ENCODE measurements around the gene MCF2L2. TPM values are rescaled to one million over a fixed set of nuclear protein-coding genes. Genes with fewer than 3 reads are reported as not detected.
"Not testable (repeated sequence)": the region's sequence is repeated elsewhere in the genome, so short reads cannot be mapped to it uniquely, and the experiment has no call there.

The MCF2L2 gene
- total RNA-seq, 2 experiments from 2014 or later = 1.0 to 1.7 TPM

DNA sequence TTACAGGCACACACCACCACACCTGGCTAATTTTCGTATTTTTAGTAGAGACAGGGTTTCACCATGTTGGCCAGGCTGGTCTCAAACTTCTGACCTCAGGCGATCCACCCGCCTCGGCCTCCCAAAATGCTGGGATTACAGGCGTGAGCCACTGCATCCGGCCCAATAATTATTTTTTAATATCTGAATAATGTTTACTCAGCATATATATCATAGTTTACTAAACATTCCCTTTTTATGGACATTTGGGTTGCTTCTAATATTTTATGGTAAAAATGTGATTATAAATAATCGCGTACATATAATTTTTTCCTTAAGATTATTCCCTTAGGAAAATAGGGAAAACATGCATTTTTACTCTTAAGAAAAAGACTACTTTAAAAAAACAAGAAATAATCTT lies 198.2 kb downstream of the MCF2L2 start:
- H3K27ac Mint-ChIP-seq; CTCF ChIA-PET; H3K27me3 Mint-ChIP-seq (ENCODE audit: low read depth): not testable (repeated sequence)

DNA sequence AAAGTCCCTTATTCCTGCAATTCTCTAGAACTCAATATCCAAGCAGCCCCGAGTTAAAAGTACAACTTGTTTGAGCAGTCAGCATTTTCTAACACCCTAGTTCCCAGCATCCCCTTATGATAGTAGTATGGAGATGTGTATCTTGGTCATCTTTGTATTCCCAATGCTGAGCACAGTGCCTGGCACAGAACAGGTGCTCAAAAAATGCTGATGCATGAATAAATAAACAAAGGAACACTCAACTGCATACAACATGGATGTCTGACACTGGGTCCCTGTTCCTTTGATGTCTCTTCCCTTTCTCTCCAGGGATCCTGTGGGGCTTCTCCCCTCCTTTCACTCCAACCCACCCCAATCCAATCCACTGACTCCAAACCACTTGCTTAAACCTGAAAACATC lies 199.2 kb downstream of the MCF2L2 start:
- Mint-ChIP-seq H3K4me1 (ENCODE audit: low read depth) (peaks cover 27% of the 10 kb centered on the region), H3K27me3 (ENCODE audit: low read depth) (no peaks in the 10 kb centered on the region), H3K9me3 (no peaks in the 10 kb centered on the region), H3K36me3 (ENCODE audit: low read depth) (no peaks in the 10 kb centered on the region), H3K27ac (no peak overlapping the region), H3K4me3 (no peak overlapping the region)
- CTCF ChIA-PET = no interaction called here
- intact Hi-C loops (cut with micrococcal nuclease) = no loop called here
- no peak for DNase-seq

More for the DNA sequence above, 198.2 kb downstream of the MCF2L2 start:
- H3K36me3 Mint-ChIP-seq (ENCODE audit: low read depth); H3K4me3 Mint-ChIP-seq; DNase-seq; intact Hi-C loops (cut with micrococcal nuclease); H3K9me3 Mint-ChIP-seq: not testable (repeated sequence)
- H3K4me1 Mint-ChIP-seq (ENCODE audit: low read depth) = peaks cover 16% of the 10 kb centered on the region

DNA sequence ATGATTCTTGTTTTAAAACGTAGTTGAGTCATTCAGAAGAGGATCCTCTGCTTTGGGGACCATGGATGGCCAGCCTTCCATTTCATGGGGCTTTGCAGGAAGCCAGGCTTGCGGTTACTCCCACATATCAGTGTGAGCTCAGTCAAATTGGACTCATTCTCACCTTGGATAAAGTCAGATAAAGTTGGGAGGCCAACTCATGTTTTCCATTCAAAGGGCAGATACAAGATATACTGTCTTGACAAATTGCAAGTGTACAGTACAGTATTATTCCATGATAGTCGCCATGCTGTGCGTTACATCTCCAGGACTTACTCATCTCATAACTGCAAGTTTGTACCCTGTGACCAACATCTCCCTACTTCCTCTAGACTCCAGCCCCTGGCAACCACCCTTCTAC lies 200.8 kb downstream of the MCF2L2 start:
- Mint-ChIP-seq H3K9me3 (no peaks in the 10 kb centered on the region), H3K4me3 (no peak overlapping the region), H3K4me1 (ENCODE audit: low read depth) (peaks cover 29% of the 10 kb centered on the region), H3K27me3 (ENCODE audit: low read depth) (no peaks in the 10 kb centered on the region), H3K27ac (no peak overlapping the region), H3K36me3 (ENCODE audit: low read depth) (no peaks in the 10 kb centered on the region)
- intact Hi-C loops (cut with micrococcal nuclease) = no loop called here
- CTCF ChIA-PET = interaction anchor here (1.4 to 1.5 kb wide), 2 partner anchors 25 to 43 kb away, joined by 4 read pairs; no protein-coding TSS in a partner anchor
- DNase-seq = no peak

DNA sequence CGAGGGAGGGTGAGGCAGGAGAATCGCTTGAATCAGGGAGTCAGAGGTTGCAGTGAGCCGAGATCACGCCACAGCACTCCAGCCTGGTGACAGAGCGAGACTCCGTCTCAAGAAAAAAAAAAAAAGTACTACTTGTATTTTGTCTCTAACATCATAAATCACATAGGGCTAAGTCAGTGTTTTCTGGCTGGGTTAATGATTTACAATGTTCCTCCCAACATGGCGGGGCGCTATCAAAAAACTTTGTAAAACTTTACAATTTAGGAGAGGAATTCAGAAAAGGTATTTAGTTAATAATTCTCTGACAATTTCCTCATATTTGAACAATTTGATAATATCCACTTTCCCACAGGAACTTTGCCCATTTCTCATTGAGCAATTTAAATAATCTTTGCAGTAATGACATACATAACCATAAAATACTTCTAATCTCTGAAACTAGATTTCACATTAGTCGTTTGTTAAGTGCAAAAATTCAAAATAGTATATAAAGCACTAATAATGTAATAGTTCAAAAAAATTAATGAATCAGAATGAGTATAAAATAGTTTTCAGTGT lies 202.0 kb downstream of the MCF2L2 start:
- no peak overlapping the region for H3K27ac Mint-ChIP-seq
- CTCF ChIA-PET = no interaction called here
- no peaks in the 10 kb centered on the region for H3K9me3 Mint-ChIP-seq
- H3K4me1 Mint-ChIP-seq (ENCODE audit: low read depth) = peaks cover 29% of the 10 kb centered on the region
- DNase-seq = no peak
- H3K4me3 Mint-ChIP-seq = no peak overlapping the region
- H3K27me3 Mint-ChIP-seq (ENCODE audit: low read depth) = no peaks in the 10 kb centered on the region
- intact Hi-C loops (cut with micrococcal nuclease) = no loop called here
- H3K36me3 Mint-ChIP-seq (ENCODE audit: low read depth) = no peaks in the 10 kb centered on the region

DNA sequence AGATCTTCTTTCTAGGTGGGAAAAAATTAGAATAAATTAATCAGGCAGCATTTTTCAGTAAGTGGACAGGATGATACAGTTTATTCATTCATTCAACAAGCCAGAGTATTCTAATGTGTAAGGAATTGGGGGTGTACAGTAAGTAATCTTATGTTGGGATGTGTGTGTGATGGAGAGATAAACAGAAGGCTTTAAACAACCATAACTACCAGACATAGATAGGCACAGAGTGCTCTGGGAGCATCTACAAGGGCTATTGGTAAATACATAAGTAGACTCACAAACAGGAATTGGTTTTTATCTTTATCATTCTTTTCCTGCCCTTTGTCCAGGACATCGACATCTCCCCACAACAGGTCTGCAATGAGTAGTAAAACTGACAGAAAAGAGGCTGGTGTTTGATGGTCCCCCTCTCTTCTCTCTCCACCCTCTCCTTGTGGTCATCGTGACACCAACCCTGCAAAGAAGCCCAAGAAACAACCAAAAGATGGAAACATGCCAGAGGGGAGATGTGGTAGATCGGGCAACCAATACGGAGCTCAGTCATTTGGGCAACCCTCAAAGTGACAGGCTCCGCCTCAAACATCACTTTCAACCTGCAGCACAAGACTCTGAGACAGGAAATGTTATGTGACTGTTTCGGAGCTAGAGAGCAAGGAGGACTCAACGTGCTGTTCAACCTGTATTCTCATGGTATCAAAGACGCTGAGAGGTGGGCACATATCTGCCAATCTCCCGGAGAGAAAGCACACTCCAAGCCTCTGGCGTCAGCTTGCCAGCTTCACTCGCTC lies 204.0 kb downstream of the MCF2L2 start:
- H3K4me3 Mint-ChIP-seq = peak overlapping the region; percentile 44
- CTCF ChIA-PET = interaction anchor here (1.0 to 1.5 kb wide), 4 partner anchors 15 to 157 kb away, joined by 3 to 5 read pairs (median 4); no protein-coding TSS in a partner anchor
- intact Hi-C loops (cut with micrococcal nuclease) = loop anchor here (1.0 kb wide), 2 partner anchors 13 to 42 kb away; no protein-coding TSS in a partner anchor

DNA sequence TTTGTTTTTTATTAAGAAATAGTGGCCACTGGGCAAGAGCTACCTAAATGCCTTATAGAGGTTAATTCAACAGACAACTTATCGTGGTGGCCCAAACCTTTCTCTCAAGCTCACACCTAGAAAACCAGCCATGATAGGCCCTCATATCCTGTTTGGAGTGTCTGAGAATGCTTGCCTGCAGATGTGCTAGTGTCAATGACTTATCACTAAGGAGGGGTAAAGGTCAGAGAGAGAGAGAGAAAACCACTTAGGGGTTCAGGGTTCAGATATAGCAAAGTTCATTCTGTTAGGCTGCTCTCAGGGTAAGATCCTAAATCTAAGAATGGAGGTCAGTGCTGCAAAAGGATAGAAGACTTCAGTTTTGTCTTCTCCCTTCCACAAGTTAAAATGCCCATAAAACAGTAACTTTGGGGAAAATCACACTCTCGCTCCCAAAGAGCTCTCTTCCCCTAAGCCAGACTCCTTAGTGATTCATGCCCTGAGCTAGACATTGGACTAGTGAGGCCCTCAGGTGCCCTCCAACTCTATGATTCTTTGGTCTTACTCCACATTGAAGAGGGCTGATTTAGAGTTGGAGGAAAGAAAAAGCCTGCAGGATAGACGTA lies 205.7 kb downstream of the MCF2L2 start:
- no peaks in the 10 kb centered on the region for H3K9me3 Mint-ChIP-seq
- CTCF ChIA-PET = interaction anchor here (0.6 kb wide), 1 partner anchor 38 kb away, joined by 3 read pairs; no protein-coding TSS in a partner anchor
- no peak overlapping the region for H3K4me3 Mint-ChIP-seq
- DNase-seq = no peak
- H3K27ac Mint-ChIP-seq = no peak overlapping the region
- no peaks in the 10 kb centered on the region for H3K36me3 Mint-ChIP-seq (ENCODE audit: low read depth)
- intact Hi-C loops (cut with micrococcal nuclease) = no loop called here
- no peaks in the 10 kb centered on the region for H3K27me3 Mint-ChIP-seq (ENCODE audit: low read depth)
- peaks cover 30% of the 10 kb centered on the region for H3K4me1 Mint-ChIP-seq (ENCODE audit: low read depth)

More for the DNA sequence above, 204.0 kb downstream of the MCF2L2 start:
- no peaks in the 10 kb centered on the region for H3K27me3 Mint-ChIP-seq (ENCODE audit: low read depth)
- DNase-seq = peak; percentile 73
- peak overlapping the region; percentile 2 for H3K27ac Mint-ChIP-seq
- peaks cover 31% of the 10 kb centered on the region for H3K4me1 Mint-ChIP-seq (ENCODE audit: low read depth)
- H3K36me3 Mint-ChIP-seq (ENCODE audit: low read depth) = no peaks in the 10 kb centered on the region
- H3K9me3 Mint-ChIP-seq = no peaks in the 10 kb centered on the region

DNA sequence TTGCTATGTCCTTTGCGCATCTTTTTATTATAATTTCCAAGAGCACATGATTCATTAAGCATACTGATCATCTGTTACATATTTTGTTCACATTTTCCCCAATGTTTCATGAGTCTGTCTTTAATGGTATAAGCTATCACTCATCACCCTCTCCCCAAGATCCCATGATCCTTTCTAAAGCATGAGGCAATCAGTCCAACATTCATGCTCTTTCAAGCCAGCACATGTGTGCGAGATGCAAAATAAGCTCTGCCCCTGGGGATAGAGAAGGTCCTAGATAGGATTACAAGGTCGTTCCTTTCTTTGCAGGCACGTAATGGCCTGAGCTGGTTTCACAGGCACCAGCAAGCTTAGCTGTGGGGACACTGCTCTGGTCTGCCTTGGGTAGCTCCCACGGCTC lies 207.6 kb downstream of the MCF2L2 start:
- Mint-ChIP-seq H3K4me3 (no peak overlapping the region), H3K27me3 (ENCODE audit: low read depth) (no peaks in the 10 kb centered on the region), H3K9me3 (no peaks in the 10 kb centered on the region), H3K4me1 (ENCODE audit: low read depth) (peaks cover 20% of the 10 kb centered on the region), H3K27ac (no peak overlapping the region), H3K36me3 (ENCODE audit: low read depth) (no peaks in the 10 kb centered on the region)
- CTCF ChIA-PET = interaction anchor here (0.8 kb wide), 1 partner anchor 18 kb away, joined by 4 read pairs; no protein-coding TSS in a partner anchor
- DNase-seq = no peak
- intact Hi-C loops (cut with micrococcal nuclease) = no loop called here

DNA sequence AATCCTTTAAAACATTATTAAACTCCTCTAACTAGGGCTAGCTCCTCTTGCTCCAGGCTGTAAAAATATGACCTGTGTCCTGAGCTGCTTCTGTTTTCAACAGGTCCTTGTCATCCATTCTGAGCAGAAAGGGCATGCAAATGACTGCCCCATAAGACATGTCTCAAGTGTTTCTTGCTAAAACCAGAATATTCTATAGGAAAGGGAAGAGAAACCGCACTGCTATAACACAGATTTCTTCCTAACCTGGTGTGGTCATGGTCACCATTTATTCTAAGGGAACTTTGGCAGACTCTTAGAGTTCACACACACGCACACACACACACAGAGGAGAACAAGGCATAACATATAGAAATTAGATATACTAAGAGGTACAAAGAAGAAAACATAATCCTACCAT lies 209.6 kb downstream of the MCF2L2 start:
- intact Hi-C loops (cut with micrococcal nuclease) = no loop called here
- Mint-ChIP-seq H3K4me1 (ENCODE audit: low read depth) (peaks cover 4% of the 10 kb centered on the region), H3K27me3 (ENCODE audit: low read depth) (no peaks in the 10 kb centered on the region), H3K4me3 (no peak overlapping the region), H3K27ac (no peak overlapping the region), H3K36me3 (ENCODE audit: low read depth) (no peaks in the 10 kb centered on the region), H3K9me3 (no peaks in the 10 kb centered on the region)
- CTCF ChIA-PET = no interaction called here
- no peak for DNase-seq

DNA sequence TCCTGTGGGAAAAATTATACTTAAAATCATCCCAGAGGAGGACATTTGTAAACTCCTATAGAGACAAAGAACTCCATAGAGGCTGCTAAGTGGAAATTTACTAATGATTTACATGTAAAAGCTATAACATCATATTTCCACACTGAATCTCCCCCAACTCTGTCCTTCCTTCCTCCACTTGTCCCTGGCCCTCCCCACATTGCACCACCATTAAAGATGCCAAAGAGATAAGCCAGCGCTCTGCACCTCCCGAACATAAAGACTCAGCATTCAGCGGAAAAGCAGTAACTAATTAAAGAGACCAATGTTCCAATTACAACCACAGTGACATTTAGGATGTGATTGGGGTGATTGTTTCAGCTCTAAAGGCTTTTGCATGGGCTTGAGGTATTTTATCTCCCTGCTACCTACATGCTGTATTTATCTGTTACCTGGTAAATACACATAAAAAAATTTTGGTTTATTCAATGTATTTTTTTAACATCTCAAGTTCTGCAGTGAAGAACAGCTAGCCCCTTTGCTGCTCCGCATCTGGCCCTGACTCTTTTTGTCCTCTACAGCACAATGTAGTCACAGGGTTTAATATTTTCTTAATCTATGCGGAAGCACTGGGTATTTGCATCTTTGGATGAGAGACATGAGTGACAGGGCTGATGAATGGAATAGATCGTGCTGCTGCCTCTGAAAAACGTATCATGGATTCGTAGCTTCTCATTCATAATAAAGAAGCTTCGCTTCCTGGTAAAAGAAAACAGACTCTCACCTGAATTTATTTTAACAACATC lies 210.7 kb downstream of the MCF2L2 start:
- Mint-ChIP-seq H3K27me3 (ENCODE audit: low read depth) (no peaks in the 10 kb centered on the region), H3K9me3 (no peaks in the 10 kb centered on the region), H3K4me1 (ENCODE audit: low read depth) (peaks cover 4% of the 10 kb centered on the region), H3K4me3 (no peak overlapping the region), H3K27ac (no peak overlapping the region), H3K36me3 (ENCODE audit: low read depth) (no peaks in the 10 kb centered on the region)
- intact Hi-C loops (cut with micrococcal nuclease) = no loop called here
- DNase-seq = no peak
- CTCF ChIA-PET = interaction anchor here (0.7 kb wide), 1 partner anchor 22 kb away, joined by 3 read pairs; no protein-coding TSS in a partner anchor

DNA sequence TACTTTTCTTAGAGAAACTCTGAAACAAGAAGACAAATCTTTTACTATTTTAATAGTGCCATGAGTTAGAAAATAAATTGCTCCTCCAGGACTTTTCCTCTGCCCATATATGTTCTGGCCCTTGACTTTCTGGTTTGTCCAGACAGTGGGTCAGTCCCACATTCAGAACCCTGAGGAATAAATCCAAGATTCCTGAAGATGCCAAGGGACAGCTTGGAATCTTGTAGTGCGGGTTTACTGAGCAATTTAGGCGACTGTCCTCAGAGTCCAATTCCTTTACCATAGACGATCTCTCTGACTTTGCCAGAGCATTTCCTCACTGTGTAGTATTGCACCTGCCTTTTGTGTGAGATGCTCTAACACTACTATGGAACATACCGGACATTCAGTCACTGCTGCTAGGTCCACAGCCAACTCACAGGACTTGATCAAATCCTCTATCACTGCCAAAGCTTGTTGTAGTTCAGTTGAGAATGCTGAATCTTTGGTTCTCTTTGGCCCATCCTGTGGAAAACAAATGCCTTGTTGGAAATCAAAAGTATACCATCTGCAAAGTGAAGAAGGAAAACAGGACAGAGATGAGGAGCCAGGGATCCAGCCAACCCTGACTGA lies 212.7 kb downstream of the MCF2L2 start:
- CTCF ChIA-PET = interaction anchor here (0.7 to 1.3 kb wide), 2 partner anchors 70 to 469 kb away, joined by 3 read pairs; no protein-coding TSS in a partner anchor
- Mint-ChIP-seq H3K27ac (no peak overlapping the region), H3K4me3 (no peak overlapping the region), H3K27me3 (ENCODE audit: low read depth) (no peaks in the 10 kb centered on the region), H3K36me3 (ENCODE audit: low read depth) (peaks cover 8% of the 10 kb centered on the region), H3K9me3 (peaks cover 8% of the 10 kb centered on the region), H3K4me1 (ENCODE audit: low read depth) (peaks cover 23% of the 10 kb centered on the region)
- no peak for DNase-seq
- intact Hi-C loops (cut with micrococcal nuclease) = no loop called here

DNA sequence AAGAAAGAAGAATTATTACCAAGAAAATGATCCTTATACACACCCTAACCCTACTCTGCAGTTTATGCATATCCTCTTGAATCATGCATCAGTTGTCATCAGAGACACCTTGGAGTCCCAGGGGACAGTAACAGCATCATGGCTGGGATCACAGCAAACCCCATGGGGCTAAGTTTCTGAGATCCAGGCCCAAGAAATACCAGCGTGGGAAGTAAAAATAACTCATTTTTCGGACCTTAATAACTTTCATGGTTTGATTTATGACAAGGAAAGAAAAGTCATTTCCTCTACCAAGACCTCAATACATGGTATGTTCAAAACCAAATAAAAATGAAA lies 214.2 kb downstream of the MCF2L2 start:
- CTCF ChIA-PET = no interaction called here
- intact Hi-C loops (cut with micrococcal nuclease) = loop anchor here (5.0 kb wide), 1 partner anchor 218 kb away; no protein-coding TSS in a partner anchor
- no peak overlapping the region for H3K4me3 Mint-ChIP-seq
- peaks cover 15% of the 10 kb centered on the region for H3K9me3 Mint-ChIP-seq
- no peak overlapping the region for H3K27ac Mint-ChIP-seq
- H3K4me1 Mint-ChIP-seq (ENCODE audit: low read depth) = peaks cover 32% of the 10 kb centered on the region
- no peaks in the 10 kb centered on the region for H3K27me3 Mint-ChIP-seq (ENCODE audit: low read depth)
- DNase-seq = no peak
- H3K36me3 Mint-ChIP-seq (ENCODE audit: low read depth) = peaks cover 11% of the 10 kb centered on the region

All from activated naive CD4-positive, alpha-beta T cell treated with anti-CD3 and anti-CD28 coated beads for 36 hours (primary cell).